GM12878 (cell line): ENCODE results near the gene ABRACL. TPM values are rescaled to one million over a fixed set of nuclear protein-coding genes. Genes with fewer than 3 reads are reported as not detected.

Experiments
- ATAC-seq: fragments of 200-7000 bp; cut with Tn5 transposase; 3 replicates; pipeline ENCODE4 v1.9.1; 2020; ENCODE audit warnings: mild to moderate bottlenecking, moderate library complexity
- BruUV-seq: library from RNA; stranded (reverse); fragments of 400-500 nt; replicated peaks from 2 replicates; lab custom pipeline; 2021; lab: Mats Ljungman, UMichigan
- CTCF ChIA-PET: fragments of 300-600 bp; sonication (Branson Sonifier 250); formaldehyde crosslinking; extraction: SDS; loops from one replicate; lab custom pipeline; 2021; ENCODE audit warnings: inconsistent platforms; lab: Yijun Ruan, JAX
- POLR2A ChIA-PET: fragments of 350-600 bp; formaldehyde crosslinking; extraction: SDS; loops from one replicate; lab custom pipeline; 2021; ENCODE audit warnings: inconsistent platforms; lab: Charles Lee
- RAD21 ChIA-PET: fragments of 300-600 bp; sonication (Branson Sonifier 250); formaldehyde crosslinking; loops from one replicate; lab custom pipeline; 2023; ENCODE audit warnings: antibody characterized with exemption; ENCODE audit not compliant: unreplicated experiment; lab: Charles Lee
- SMC1A ChIA-PET: fragments of 300-600 bp; sonication (Branson Sonifier 250); formaldehyde crosslinking; loops from one replicate; lab custom pipeline; 2023; ENCODE audit not compliant: unreplicated experiment, uncharacterized antibody; lab: Charles Lee
- DNase-seq: peaks from one replicate; pipeline ENCODE4 v3.0.0-alpha.2; 2011; ENCODE audit warnings: low read depth, low spot score
- FAIRE-seq: peaks from 3 replicates; lab custom pipeline; 2011; peaks lifted over from hg19 to GRCh38; lab: Jason Lieb, UNC
- H2AFZ ChIP-seq: 2 replicates; pipeline ENCODE4 v1.6.0; 2011; ENCODE audit warnings: low read depth, low read length, control low read depth; ENCODE audit not compliant: control insufficient read depth
- H3K27ac ChIP-seq: 2 replicates; pipeline ENCODE4 v1.5.1; 2011; ENCODE audit warnings: control low read depth; ENCODE audit not compliant: control insufficient read depth, insufficient read depth
- H3K27me3 ChIP-seq, 2 experiments: replicated peaks in 1 of 2; 2 replicates each; pipeline versions ENCODE4 v1.6.0 to v1.6.1; 2011; ENCODE audit warnings: low read length in 1 of 2; ENCODE audit not compliant: control insufficient read depth in 2 of 2, insufficient read depth in 2 of 2
- H3K36me3 ChIP-seq, 2 experiments: 2 replicates each; pipeline ENCODE4 v1.5.1; 2011; ENCODE audit warnings: low read length in 1 of 2; ENCODE audit not compliant: control insufficient read depth in 2 of 2, insufficient read depth in 2 of 2
- H3K4me1 ChIP-seq: 2 replicates; pipeline ENCODE4 v1.6.1; 2011; ENCODE audit warnings: mild to moderate bottlenecking, low read length, moderate library complexity, mixed read lengths; ENCODE audit not compliant: control insufficient read depth, insufficient read depth
- H3K4me2 ChIP-seq: 2 replicates; pipeline ENCODE4 v1.6.0; 2011; ENCODE audit warnings: control low read depth; ENCODE audit not compliant: control insufficient read depth, insufficient read depth
- H3K4me3 ChIP-seq: fragments of 200-600 bp; sonication (generic); 2 replicates; pipeline ENCODE4 v1.5.1; 2016
- H3K79me2 ChIP-seq: 2 replicates; pipeline ENCODE4 v1.6.0; 2011; ENCODE audit warnings: low read length; ENCODE audit not compliant: control insufficient read depth, insufficient read depth
- H3K9ac ChIP-seq: 2 replicates; pipeline ENCODE4 v1.8.0; 2011; ENCODE audit warnings: low read length, control low read depth, mixed read lengths; ENCODE audit not compliant: control insufficient read depth, insufficient read depth
- H3K9me3 ChIP-seq: replicated peaks from 3 replicates; pipeline ENCODE4 v1.5.1; 2011; ENCODE audit warnings: mild to moderate bottlenecking, low read length; ENCODE audit not compliant: control insufficient read depth, insufficient read depth
- H4K20me1 ChIP-seq: 2 replicates; pipeline ENCODE4 v1.6.0; 2011; ENCODE audit not compliant: control insufficient read depth, insufficient read depth
- BMI1 ChIP-seq: fragments of 450-650 bp; IDR thresholded peaks from 2 replicates; pipeline ENCODE4 v1.6.1; 2016; ENCODE audit warnings: mild to moderate bottlenecking, moderate library complexity, borderline replicate concordance
- CBX5 ChIP-seq: sonication (generic); IDR thresholded peaks from 2 replicates; pipeline ENCODE4 v1.6.1; 2016; ENCODE audit warnings: low read depth, moderate library complexity, mild to moderate bottlenecking, inconsistent platforms
- MTA3 ChIP-seq: IDR thresholded peaks from 2 replicates; pipeline ENCODE4 v1.6.1; 2012; ENCODE audit warnings: low read length, inconsistent platforms, borderline replicate concordance
- NBN ChIP-seq: fragments of 450-650 bp; IDR thresholded peaks from 2 replicates; pipeline ENCODE4 v1.6.1; 2016
- SMAD5 ChIP-seq: IDR thresholded peaks from 2 replicates; pipeline ENCODE4 v1.6.1; 2016; ENCODE audit warnings: antibody characterized with exemption, low read depth
- SREBF2 ChIP-seq: IDR thresholded peaks from 2 replicates; pipeline ENCODE4 v1.6.1; 2012; ENCODE audit warnings: mild to moderate bottlenecking, low read length
- SUZ12 ChIP-seq: fragments of 200-600 bp; sonication (generic); IDR thresholded peaks from one replicate; pipeline ENCODE4 v1.6.1; 2018; ENCODE audit warnings: antibody characterized with exemption, mild to moderate bottlenecking; ENCODE audit not compliant: unreplicated experiment
- TCF12 ChIP-seq: IDR thresholded peaks from 2 replicates; pipeline ENCODE4 v1.6.1; 2011; ENCODE audit warnings: low read depth, mild to moderate bottlenecking, low read length
- TCF3 ChIP-seq: IDR thresholded peaks from 2 replicates; pipeline ENCODE4 v1.6.1; 2012; ENCODE audit warnings: low read depth, mild to moderate bottlenecking, low read length, borderline replicate concordance; ENCODE audit not compliant: insufficient read depth
- YBX1 ChIP-seq: fragments of 450-650 bp; IDR thresholded peaks from 2 replicates; pipeline ENCODE4 v1.6.1; 2016; ENCODE audit warnings: antibody characterized with exemption
- ZBED1 ChIP-seq: IDR thresholded peaks from 2 replicates; pipeline ENCODE4 v1.6.1; 2016; ENCODE audit warnings: borderline replicate concordance
- ZSCAN29 ChIP-seq: fragments of 450-650 bp; IDR thresholded peaks from 2 replicates; pipeline ENCODE4 v1.6.1; 2017; ENCODE audit warnings: mild to moderate bottlenecking, moderate library complexity
- WGBS: methylation state at CpG from one replicate; pipeline ENCODE4 v1.1.6; 2016; ENCODE audit warnings: low lambda C conversion rate; ENCODE audit not compliant: insufficient replicate concordance, insufficient coverage; ENCODE audit errors: missing lambda C conversion rate; 5-methylcytosine and 5-hydroxymethylcytosine counted together
- in situ Hi-C: fragments of 300-500 bp; cut with MboI; formaldehyde crosslinking; loops from 9 replicates; pipeline ENCODE4 v1.14.3; 2018; ENCODE audit warnings: mixed read lengths
- intact Hi-C: fragments of 100-400 bp; cut with micrococcal nuclease; formaldehyde crosslinking; loops from one replicate; pipeline ENCODE4 v1.14.2; 2022; ENCODE audit not compliant: unreplicated experiment
- polyA plus RNA-seq, 11 experiments: library from polyadenylated mRNA; depleted of rRNA in 4 of 11; unstranded in 6 of 11; stranded (reverse) in 5 of 11; fragments of >200 nt; fragmentation: Nextera tagmentation in 4 of 11; fragmentation: Illumina TruSeq in 1 of 11; extraction: Ambion mirVana in 4 of 11; extraction: Trizol in 1 of 11; gene quantifications; 1 replicate in 1 of 11; 2 replicates in 10 of 11; pipeline versions ENCODE4 v1.2.1 to v1.2.3, GENCODE V29; 2011 to 2016; ENCODE audit warnings: inconsistent platforms in 2 of 11, missing spikeins in 2 of 11, low read depth in 1 of 11
- total RNA-seq, 4 experiments: library from RNA; depleted of rRNA in 3 of 4; stranded (reverse); fragments of >200 nt in 3 of 4; fragmentation: Illumina TruSeq in 1 of 4; extraction: Trizol in 1 of 4; gene quantifications; 2 replicates each; pipeline versions ENCODE4 v1.2.1 to v1.2.3, GENCODE V29; 2013 to 2021
- TF ChIP-seq, protein P1 (sequence below): fragments of 450-650 bp; IDR thresholded peaks from 2 replicates; pipeline ENCODE4 v1.6.1; 2016; ENCODE audit warnings: mild to moderate bottlenecking, moderate library complexity, borderline replicate concordance
- TF ChIP-seq, protein P2 (sequence below): IDR thresholded peaks from 2 replicates; pipeline ENCODE4 v1.6.1; 2012; ENCODE audit warnings: low read depth, low read length, improper control_type of control experiment
- TF ChIP-seq, protein P3 (sequence below): fragments of 450-650 bp; IDR thresholded peaks from 2 replicates; pipeline ENCODE4 v1.6.1; 2017; ENCODE audit warnings: low read depth, mild to moderate bottlenecking, moderate library complexity
- TF ChIP-seq, protein P4 (sequence below): IDR thresholded peaks from 2 replicates; pipeline ENCODE4 v1.6.1; 2012; ENCODE audit warnings: low read length, inconsistent platforms

The ABRACL gene
- total and polyA plus RNA-seq, 10 of the 15 experiments (the other 5 are each of a cell fraction or from before 2014, with no cell fraction given) = 111 to 647 (median 192) TPM

DNA sequence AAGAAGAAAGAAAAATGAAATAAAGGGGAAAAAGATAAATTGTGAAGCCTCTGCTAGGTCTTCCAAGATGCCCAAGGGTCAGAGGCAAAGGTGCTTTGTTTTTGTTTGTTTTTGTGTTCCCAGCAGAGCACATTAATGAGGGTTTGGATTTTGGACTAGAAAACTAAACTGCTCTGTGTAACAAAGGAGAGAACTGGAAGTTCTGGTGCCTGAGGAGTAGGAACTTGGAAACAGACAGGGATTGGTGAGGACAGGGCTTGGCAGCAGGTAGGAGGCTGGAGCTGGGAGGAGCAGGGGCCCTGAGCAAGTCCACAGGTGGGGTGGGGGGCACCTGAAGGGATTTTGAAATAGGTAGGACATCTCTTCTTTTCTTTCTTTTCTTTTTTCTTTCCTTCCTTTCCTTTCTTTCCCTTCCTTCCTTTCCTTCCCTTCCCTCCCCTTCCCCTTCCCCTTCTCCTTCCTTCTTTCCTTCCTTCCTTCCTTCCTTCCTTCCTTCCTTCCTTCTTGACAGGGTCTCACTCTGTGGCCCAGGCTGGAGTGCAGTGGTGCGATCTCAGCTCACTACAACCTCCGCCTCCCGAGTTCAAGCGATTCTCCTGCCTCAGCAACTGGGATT, 15.3 kb upstream of the ABRACL start (continued):
- no peak for TF ChIP-seq SUZ12
- TF ChIP-seq, protein P1, sequence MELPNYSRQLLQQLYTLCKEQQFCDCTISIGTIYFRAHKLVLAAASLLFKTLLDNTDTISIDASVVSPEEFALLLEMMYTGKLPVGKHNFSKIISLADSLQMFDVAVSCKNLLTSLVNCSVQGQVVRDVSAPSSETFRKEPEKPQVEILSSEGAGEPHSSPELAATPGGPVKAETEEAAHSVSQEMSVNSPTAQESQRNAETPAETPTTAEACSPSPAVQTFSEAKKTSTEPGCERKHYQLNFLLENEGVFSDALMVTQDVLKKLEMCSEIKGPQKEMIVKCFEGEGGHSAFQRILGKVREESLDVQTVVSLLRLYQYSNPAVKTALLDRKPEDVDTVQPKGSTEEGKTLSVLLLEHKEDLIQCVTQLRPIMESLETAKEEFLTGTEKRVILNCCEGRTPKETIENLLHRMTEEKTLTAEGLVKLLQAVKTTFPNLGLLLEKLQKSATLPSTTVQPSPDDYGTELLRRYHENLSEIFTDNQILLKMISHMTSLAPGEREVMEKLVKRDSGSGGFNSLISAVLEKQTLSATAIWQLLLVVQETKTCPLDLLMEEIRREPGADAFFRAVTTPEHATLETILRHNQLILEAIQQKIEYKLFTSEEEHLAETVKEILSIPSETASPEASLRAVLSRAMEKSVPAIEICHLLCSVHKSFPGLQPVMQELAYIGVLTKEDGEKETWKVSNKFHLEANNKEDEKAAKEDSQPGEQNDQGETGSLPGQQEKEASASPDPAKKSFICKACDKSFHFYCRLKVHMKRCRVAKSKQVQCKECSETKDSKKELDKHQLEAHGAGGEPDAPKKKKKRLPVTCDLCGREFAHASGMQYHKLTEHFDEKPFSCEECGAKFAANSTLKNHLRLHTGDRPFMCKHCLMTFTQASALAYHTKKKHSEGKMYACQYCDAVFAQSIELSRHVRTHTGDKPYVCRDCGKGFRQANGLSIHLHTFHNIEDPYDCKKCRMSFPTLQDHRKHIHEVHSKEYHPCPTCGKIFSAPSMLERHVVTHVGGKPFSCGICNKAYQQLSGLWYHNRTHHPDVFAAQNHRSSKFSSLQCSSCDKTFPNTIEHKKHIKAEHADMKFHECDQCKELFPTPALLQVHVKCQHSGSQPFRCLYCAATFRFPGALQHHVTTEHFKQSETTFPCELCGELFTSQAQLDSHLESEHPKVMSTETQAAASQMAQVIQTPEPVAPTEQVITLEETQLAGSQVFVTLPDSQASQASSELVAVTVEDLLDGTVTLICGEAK = no peak
- TF ChIP-seq SMAD5 = no peak

DNA sequence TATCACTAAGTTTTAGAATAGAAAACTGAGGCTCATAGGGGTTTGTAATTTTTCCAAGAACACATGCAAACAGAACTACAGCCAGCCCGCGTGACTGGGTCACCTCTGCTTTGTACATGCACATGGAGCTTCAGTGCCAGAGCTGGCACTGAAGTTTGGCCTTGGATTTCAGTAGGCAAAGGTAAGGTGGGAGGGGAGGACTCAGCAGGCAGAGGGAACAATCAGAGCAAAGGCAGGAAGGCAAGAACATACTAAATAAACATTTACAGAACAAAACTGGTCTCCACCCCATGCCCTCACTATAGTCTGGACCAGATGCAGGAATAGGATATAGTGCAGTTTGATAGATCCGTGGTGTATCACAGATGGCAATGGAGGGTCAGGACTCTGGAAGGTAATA, 13.6 kb upstream of the ABRACL start:
- ChIA-PET CTCF (no interaction called here), RAD21 (no interaction called here), POLR2A (interaction anchor here (0.5 to 1.3 kb wide), 2 partner anchors 13 to 80 kb away, joined by 3 to 8 read pairs; no protein-coding TSS in a partner anchor), SMC1A (interaction anchor here (0.6 to 1.2 kb wide), 5 partner anchors 11 to 1839 kb away, joined by 3 to 5 read pairs (median 4); no protein-coding TSS in a partner anchor)
- Histone ChIP-seq H2AFZ (no peak overlapping the region), H4K20me1 (no peaks in the 10 kb centered on the region), H3K9me3 (no peaks in the 10 kb centered on the region), H3K79me2 (no peaks in the 10 kb centered on the region), H3K27ac (no peak overlapping the region), H3K4me2 (no peak overlapping the region), H3K9ac (no peak overlapping the region), H3K36me3 (no peaks in the 10 kb centered on the region), H3K4me1 (no peaks in the 10 kb centered on the region), H3K4me3 (no peak overlapping the region), H3K27me3 (no peaks in the 10 kb centered on the region)
- WGBS = 92% methylated on average over 3 of the region's 3 CpGs
- DNase-seq (no peak), FAIRE-seq (no peak), ATAC-seq (no peak)
- intact Hi-C loops (no loop called here), in situ Hi-C loops (no loop called here)
- no TSS peak for BruUV-seq
- TF ChIP-seq CBX5 (no peak), YBX1 (no peak), BMI1 (no peak), SREBF2 (no peak), SUZ12 (no peak), ZSCAN29 (no peak), MTA3 (no peak), ZBED1 (no peak), TCF12 (no peak), NBN (no peak), TCF3 (no peak)
- TF ChIP-seq, protein P2, sequence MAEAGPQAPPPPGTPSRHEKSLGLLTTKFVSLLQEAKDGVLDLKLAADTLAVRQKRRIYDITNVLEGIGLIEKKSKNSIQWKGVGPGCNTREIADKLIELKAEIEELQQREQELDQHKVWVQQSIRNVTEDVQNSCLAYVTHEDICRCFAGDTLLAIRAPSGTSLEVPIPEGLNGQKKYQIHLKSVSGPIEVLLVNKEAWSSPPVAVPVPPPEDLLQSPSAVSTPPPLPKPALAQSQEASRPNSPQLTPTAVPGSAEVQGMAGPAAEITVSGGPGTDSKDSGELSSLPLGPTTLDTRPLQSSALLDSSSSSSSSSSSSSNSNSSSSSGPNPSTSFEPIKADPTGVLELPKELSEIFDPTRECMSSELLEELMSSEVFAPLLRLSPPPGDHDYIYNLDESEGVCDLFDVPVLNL = no peak
- TF ChIP-seq, protein P3, sequence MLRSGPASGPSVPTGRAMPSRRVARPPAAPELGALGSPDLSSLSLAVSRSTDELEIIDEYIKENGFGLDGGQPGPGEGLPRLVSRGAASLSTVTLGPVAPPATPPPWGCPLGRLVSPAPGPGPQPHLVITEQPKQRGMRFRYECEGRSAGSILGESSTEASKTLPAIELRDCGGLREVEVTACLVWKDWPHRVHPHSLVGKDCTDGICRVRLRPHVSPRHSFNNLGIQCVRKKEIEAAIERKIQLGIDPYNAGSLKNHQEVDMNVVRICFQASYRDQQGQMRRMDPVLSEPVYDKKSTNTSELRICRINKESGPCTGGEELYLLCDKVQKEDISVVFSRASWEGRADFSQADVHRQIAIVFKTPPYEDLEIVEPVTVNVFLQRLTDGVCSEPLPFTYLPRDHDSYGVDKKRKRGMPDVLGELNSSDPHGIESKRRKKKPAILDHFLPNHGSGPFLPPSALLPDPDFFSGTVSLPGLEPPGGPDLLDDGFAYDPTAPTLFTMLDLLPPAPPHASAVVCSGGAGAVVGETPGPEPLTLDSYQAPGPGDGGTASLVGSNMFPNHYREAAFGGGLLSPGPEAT = no peak
- TF ChIP-seq, protein P4, sequence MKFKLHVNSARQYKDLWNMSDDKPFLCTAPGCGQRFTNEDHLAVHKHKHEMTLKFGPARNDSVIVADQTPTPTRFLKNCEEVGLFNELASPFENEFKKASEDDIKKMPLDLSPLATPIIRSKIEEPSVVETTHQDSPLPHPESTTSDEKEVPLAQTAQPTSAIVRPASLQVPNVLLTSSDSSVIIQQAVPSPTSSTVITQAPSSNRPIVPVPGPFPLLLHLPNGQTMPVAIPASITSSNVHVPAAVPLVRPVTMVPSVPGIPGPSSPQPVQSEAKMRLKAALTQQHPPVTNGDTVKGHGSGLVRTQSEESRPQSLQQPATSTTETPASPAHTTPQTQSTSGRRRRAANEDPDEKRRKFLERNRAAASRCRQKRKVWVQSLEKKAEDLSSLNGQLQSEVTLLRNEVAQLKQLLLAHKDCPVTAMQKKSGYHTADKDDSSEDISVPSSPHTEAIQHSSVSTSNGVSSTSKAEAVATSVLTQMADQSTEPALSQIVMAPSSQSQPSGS = no peak
